HFF-Myc (cell line): ENCODE data around the gene PRPF31.

Experiments used
- DNase-seq: peaks from one replicate; pipeline ENCODE4 v3.0.0-alpha.2; 2011; ENCODE audit warnings: low read depth; ENCODE audit errors: extremely low read depth
- H3K4me3 ChIP-seq: replicated peaks from 2 replicates; pipeline ENCODE4 v1.5.1; 2011; ENCODE audit warnings: low read depth, mild to moderate bottlenecking, control low read depth, low read length
- TF ChIP-seq, protein P1 (sequence below): IDR thresholded peaks from 2 replicates; pipeline ENCODE4 v1.5.1; 2012; ENCODE audit warnings: mild to moderate bottlenecking, low read depth, low read length, control low read depth; ENCODE audit errors: missing control alignments

The PRPF31 gene

DNA sequence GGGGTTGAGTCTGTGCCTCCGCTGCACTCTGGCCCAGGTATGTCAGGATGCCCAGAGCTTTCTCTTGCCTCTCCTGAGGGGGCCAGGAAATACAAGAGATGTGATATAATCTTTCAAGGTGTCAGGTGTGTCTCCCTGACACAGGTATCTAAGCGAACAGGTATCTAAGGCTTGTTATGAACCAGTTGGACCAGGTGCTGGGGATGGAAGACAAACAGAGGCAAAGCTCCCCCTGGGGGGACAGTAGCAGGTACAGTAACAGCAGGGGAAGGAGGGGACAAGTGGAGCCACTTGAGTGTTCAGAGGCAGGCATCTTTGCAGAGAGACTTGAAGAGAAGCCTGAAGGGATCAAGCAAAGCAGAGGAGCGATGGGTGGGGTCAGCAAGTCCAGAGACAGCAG, 41.4 kb downstream of the PRPF31 start:
- DNase-seq: no peak
- TF ChIP-seq, protein P1, sequence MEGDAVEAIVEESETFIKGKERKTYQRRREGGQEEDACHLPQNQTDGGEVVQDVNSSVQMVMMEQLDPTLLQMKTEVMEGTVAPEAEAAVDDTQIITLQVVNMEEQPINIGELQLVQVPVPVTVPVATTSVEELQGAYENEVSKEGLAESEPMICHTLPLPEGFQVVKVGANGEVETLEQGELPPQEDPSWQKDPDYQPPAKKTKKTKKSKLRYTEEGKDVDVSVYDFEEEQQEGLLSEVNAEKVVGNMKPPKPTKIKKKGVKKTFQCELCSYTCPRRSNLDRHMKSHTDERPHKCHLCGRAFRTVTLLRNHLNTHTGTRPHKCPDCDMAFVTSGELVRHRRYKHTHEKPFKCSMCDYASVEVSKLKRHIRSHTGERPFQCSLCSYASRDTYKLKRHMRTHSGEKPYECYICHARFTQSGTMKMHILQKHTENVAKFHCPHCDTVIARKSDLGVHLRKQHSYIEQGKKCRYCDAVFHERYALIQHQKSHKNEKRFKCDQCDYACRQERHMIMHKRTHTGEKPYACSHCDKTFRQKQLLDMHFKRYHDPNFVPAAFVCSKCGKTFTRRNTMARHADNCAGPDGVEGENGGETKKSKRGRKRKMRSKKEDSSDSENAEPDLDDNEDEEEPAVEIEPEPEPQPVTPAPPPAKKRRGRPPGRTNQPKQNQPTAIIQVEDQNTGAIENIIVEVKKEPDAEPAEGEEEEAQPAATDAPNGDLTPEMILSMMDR: no peak
- no peak overlapping the region for H3K4me3 ChIP-seq

DNA sequence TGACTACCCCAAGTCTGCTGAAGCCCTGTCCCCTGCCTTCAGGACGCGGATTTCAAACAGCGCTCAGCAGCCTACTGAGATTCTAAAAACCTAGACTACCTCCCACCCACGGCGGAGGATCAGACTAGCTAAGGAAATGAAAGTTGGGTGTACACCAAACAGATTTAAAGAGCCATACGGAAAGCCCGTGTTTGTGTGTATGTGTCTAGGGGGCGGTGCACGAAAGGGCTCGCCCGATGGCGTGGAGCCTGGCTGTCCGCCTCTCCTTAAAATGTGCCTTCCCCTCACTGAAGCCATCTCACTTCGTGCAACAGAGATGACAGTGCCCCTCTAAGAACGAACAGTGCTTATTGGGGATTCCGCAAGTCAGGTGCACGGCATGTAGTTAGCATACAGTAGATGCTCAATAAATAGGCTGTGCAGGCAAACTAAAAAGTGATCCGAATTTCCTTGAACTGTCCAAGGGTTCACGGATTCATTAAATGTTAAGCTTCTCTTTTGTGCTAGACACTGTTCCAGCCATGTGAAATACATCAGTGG, 43.3 kb downstream of the PRPF31 start:
- TF ChIP-seq, protein P1: no peak
- DNase-seq: no peak
- peak overlapping the region; percentile 74 for H3K4me3 ChIP-seq

DNA sequence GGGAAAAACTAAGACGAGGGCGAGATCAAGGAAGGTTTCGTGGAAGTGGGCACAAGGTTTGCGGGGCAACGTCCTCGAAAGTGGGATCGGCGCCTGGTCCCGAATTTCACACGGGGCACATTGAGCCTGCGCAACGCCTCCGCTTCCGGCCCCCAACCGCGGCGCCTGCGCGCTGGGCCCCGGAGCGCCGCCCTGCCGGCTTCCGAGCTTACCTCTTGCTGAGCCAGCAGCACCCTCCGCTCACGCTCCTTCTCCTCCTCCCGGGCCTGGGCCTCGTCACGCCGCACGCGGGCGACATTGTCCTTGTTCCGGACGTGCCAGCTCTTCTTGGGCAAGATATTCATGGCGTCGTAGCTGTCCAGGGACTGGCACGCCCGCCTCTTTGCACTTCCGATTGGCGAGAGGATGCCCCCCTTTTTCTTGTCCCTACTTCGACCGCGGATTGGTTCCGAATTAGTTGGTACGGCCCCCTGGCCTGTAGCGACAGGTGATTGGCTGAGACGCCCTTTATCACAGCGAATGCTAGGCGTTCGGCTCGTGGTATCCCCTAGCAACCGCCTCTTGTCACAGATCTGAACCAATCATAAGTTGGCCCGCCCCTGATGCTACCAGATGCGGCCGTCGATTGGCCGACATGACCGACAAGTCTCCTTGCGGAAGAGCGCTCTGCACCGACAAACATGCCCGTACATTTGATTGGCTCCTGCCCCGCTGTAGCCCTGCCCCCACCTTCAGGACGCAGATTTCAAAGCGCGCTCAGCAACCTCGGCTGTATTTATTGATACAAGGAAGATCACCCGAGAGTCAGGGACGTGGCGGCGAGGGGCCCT, 44.0 kb downstream of the PRPF31 start, which contains the start of gene LENG1:
LENG1 (minus strand) TSS at position 370 of the 830 bp plus-strand sequence; CDS start at position 344, 26 bp downstream.
- DNase-seq: peak; percentile 99
- peak within 1 kb of the TSS; percentile 74 for H3K4me3 ChIP-seq
- TF ChIP-seq, protein P1: peak; percentile 39

DNA sequence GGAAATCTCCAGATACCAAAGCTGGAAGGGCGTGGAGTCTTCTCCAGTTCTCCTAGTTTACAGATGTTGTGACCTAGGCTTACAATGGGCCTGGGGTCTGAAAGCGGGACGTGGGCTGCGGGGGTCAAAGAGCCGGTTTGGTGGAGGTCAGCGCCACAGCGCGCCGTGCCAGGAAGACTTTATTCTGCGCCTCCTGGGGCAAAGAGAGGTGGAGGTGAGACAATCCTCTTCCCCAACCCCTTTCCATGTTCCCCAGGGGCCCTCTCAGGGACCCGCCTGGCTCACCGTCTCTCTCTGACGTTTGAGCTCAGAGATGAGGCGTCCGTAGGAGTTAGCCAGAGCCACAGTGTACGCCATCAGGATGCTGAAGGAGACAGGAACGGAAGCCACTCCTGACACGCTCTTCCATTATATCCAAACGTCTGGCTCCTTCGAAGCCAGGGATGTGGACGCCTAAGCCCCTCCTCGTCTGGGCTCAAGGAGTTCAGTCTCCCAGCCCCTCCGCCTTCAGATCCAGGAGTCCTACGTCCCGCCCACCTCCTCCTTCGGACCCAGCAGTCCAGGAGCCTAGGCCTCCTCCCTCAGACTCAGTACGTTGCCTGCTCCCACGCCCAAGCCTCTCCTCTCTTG, 44.7 kb downstream of the PRPF31 start:
- TF ChIP-seq, protein P1: no peak
- DNase-seq: no peak
- H3K4me3 ChIP-seq: peak overlapping the region; percentile 74

DNA sequence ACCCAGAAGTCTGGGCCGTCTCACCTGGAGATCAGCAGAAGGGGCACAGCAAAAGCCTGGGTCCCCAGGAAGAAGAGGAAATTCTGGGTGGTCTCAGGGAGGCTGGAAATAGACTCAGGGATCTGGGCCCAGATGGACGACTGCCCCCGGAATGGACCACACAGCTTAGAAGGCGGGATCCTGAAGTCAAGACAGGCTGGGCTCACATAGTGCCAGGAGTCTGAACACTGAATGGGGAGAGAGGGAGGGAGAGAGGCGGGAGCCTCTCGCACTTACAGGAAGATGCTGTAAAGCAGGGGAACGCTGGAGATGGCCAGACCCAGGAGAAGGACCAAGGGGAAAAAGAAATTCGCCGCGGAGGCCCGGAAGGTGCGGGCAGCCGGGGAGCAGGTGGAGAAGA, 45.3 kb downstream of the PRPF31 start:
- TF ChIP-seq, protein P1: no peak
- peak overlapping the region; percentile 74 for H3K4me3 ChIP-seq
- DNase-seq: no peak

DNA sequence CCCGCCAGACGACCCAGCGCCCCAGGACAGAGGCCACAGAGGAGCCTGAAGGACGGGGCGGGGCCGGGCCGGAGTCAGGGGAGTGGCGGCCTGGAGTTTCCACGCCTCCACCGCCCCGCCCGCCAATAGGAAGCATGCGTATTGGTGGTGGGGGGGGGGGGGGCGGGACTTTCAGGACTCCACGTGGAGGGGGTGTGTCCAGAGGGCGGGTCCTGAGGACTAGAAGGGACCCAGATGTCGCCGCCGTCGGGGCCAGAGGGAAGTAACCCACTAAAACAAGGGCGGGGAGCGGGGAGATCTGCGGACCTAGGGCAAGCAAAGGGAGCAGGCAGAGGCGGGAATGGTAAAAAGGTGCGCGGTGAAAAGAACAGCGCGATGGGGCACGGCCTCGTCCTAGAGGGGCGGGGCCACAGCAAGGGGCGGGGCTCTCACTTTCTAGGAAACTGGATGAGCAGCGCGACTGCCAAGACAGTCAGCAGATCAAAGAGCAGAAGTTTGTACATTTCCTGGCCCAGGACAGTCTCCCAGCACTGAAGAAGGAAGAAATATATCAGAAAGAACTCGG, 46.8 kb downstream of the PRPF31 start:
- TF ChIP-seq, protein P1: no peak
- no peak for DNase-seq

More for the DNA sequence above, 46.8 kb downstream of the PRPF31 start:
- H3K4me3 ChIP-seq: peak overlapping the region; percentile 29
